Ishikawa (cell line): ENCODE results near the gene TRMT13.

Experiments used
- CREB1 ChIP-seq: IDR thresholded peaks from 2 replicates; pipeline ENCODE4 v1.6.1; 2012; ENCODE audit warnings: low read depth
- EP300 ChIP-seq: IDR thresholded peaks from 2 replicates; pipeline ENCODE4 v1.6.1; 2012; ENCODE audit warnings: borderline replicate concordance
- RAD21 ChIP-seq: IDR thresholded peaks from 2 replicates; pipeline ENCODE4 v1.6.1; 2012; ENCODE audit warnings: low read depth
- YY1 ChIP-seq: IDR thresholded peaks from 2 replicates; pipeline ENCODE4 v1.6.1; 2012; ENCODE audit warnings: low read depth

- TF ChIP-seq YY1 (no peak), RAD21 (no peak), CREB1 (no peak), EP300 (no peak)
These were observed 35.1 kb downstream of the TRMT13 start for GRCh38 chr1:100168051-100168450.
